HG03442 (cell line): ENCODE data around the gene RPL28.

Experiments
- ATAC-seq: cut with Tn5 transposase; IDR thresholded peaks from one replicate; pipeline ENCODE4 v1.9.1; 2021; ENCODE audit warnings: mild to moderate bottlenecking, moderate library complexity; ENCODE audit not compliant: unreplicated experiment

The RPL28 gene

DNA sequence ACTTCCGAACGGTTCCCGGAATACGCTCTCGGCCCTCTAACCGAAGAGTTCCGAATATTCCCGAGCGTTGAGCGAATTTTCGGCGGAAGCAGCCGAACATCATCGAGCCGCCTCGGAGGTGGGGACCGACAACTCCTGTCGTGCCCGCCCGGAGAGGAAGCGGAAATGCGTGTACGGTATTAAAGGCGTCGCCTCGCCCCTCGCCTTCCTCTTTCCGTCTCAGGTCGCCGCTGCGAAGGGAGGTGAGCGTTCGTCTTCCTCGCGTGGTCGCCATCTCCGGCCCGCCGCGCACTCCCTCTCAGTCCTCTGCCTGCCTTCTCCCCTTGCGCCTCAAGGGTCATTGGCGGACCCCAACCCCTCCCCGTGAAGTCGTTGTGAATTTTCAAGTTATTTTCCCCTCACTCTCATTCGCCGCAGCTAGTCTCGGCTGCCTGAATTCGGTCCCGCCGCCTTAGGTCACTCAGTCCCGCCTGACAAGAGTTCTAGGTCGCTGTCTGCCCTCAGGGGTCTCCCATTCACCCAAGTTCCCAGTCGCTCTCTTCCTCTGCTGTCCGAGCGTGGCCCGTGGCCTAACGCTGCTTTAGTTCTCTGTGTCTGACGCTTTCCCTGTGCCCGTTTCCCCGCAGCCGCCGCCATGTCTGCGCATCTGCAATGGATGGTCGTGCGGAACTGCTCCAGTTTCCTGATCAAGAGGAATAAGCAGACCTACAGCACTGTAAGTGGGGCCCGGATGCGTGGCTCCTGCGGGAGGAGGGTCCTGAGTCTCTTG lies at the start of gene RPL28:
Gene RPL28 (plus strand): TSS at position 209 of the 769 bp plus-strand sequence. CDS start 426 bp downstream, at position 635.
- ATAC-seq: peak; percentile 64

DNA sequence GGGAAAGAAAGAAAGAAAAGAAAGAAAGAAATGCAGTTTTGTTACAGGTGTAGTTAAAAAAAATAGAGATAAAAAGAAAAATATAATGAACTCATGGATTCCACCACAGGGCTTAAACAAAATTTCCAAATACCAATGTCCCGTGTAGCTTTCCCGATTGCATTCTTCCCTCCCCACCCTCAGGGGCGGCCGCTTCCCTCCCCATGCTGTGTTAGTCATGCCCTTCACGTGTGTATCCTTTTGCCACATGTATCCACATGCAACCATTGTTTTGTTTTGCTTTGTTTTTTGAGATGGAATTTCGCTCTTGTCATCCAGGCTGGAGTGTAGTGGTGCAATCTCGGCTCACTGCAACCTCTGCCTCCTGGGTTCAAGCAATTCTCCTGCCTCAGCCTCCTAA lies 49.6 kb upstream of the RPL28 start:
- no peak for ATAC-seq

DNA sequence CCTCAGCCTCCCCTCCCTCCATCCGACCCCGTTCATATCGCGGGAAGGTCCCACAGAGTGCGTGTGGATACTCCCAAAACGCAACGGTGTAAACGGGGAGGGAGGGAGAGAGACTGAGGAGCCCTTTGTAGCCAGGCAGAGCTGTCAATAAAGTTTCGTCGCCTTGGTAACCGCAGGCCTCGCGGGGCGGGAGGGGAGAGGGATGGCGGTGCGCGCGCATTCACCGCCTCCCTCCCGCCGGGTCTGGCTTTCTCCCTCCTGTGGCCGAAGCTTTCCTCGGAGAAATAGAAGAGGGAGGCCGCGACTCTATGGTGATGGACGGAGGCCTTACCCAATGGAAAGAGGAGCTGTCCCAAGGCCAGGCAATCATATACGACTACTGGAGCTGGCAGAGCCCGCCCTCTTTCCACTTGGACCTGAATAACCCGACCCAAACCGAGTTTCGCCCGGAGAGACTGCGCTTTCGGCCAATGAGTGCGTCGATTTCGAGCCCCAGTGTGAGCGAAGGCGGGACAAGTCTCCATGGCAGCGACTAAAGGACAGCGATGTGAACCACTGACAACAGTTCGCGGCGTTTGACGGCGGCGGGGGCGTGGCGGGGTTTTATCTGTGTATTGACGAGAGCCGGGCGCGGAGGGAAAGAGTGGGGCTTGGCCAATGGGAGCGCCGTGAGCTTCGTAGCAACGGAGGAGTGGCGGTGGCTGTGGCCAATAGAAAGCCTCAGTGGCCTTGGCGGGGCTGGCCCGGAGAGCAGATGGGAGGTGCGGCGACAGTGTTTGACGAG lies 46.4 kb upstream of the RPL28 start, which contains the start of gene KMT5C:
Gene KMT5C (plus strand): TSS at position 772 of the 784 bp plus-strand sequence. CDS start 2,061 bp downstream, outside the sequence.
- peak; percentile 78 for ATAC-seq

DNA sequence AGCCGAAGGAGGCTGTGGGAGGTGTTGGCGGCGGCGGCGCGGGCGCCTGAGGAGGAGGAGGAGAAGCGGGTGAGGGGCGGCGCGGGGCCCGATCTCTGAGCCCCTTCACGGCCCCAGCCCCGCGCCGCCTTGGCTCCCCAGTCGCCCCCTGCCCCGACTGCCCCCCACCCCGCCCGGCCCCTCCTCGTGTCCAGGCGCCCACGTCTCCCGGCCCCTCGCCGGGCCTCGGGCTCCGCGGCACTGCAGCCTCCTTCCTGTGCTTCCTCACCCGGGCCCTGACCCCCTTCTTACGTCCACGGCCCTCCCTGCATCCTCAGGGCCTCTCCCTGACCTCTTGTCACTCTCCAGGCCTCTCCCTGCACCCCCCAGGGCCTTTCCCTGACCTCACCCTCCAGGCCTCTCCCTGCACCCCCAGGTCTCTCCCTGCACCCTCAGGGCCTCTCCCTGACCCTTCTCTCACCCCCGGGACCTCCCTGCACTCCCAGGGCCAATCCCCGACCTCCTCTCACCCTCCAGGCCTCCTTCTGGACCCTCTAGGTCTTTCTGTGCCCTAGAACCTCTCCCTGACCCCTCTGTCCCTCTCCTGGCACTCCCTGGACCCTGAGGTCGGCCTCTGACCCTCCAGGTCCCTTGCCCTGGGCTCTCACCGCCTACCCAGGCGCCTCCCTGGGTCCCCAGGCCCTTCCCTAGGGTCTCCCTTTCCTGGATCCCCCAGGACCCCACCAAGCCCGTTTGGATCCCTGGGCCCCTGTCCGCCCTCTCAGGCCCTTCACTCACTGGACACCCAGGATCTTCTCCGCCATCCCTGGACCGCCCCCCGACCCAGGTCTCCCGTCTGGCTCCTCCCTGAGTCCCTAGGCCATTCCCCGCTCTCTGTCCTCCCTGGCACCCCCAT lies 45.6 kb upstream of the RPL28 start:
- no peak for ATAC-seq

DNA sequence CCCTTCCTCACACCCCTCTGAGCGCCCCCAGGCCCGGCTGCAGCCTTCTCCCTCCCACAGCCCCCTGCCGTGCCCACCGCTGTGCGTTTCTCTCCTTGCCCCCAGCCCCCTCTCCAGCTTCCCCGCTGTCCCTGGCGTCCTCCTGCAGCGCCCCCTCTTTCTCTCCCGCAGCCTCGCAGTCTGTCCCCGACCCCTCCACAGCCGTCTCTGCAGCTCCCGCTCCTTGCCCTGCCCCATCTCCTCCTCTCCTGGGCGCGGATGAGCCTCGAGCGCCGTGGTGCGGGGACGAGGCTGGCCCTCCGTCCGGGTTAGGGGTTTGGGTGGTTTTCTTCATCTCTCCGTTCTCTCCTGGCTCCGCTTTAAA lies 45.0 kb upstream of the RPL28 start:
- ATAC-seq: no peak

DNA sequence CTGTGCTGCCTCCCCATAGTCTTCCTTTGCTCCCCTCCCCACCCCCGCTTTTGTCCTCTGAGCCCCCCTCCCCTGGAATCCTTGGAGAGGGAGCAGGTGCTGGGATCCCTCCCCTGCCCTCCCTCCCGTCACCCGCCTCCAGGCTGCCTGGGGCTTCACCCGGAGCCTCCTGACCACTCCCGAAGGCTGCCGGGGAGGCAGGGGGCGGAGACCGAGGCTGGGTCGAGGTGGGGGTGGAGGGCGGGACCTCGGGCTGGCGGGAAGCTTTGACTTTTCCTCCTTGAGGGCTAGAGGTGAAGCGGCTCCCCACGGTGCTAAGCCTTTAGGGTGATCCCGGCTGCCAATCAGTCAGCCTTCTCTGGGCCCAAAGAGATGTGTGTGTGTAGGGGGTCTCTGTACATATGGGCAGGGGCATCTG lies 44.6 kb upstream of the RPL28 start:
- ATAC-seq: no peak

DNA sequence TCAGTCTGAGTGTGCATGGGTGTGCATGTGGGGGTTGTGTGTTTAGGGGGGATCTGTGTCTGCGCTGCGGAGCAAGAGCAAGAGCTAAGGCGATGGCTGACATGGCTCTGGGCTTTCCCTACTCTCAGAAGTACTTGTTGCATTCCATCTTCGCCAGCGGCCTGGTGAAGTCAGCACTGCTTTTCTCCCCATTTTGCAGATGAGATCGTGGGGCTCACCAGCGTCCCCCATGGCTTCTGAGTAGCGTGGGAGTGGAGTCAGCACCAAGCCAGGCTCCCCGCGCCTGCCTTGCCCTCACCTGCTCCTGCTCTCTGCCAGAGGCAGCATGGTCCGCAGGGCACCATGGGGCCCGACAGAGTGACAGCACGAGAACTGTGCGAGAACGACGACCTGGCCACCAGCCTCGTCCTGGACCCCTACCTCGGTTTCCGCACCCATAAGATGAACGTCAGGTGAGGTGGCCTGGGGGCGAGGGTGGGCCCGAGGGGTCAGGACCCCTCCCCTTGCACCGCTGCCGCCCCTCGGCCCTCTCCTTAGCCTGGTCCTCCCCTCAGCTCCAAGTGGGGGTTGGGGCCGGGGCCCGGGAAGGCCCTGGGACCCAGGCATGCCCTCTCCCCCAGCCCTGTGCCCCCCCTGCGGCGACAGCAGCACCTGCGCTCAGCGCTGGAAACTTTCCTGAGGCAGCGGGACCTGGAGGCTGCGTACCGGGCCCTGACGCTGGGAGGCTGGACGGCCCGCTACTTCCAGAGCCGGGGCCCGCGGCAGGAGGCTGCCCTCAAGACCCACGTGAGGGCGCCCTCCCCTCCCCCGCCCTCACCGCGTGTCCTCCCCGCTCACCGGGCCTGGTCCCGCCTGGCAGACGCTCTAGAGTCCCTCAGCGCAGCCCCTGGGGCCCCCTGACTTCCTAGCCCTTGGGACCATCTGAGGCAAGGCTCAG lies 43.9 kb upstream of the RPL28 start:
- ATAC-seq: no peak

DNA sequence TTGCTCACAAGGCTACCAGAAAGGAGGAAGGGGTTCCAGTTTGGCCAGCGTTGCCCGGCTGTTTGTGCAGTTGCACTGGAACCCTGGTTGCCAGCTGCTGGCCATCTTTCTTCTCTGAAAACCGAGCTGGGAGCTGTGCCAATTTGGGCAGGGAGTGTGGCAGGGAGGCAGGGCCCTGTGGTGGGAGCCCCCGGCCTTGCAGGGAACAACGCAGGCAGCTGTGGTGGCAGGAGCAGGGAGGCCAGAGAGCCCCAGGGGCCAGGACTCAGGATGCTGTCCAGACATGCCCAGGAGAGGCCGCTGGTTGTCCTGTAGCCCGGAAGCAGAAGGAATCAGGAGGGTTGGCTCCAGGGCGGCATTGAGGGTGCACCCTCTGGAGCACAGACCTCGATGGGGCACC lies 41.3 kb upstream of the RPL28 start:
- ATAC-seq: no peak

DNA sequence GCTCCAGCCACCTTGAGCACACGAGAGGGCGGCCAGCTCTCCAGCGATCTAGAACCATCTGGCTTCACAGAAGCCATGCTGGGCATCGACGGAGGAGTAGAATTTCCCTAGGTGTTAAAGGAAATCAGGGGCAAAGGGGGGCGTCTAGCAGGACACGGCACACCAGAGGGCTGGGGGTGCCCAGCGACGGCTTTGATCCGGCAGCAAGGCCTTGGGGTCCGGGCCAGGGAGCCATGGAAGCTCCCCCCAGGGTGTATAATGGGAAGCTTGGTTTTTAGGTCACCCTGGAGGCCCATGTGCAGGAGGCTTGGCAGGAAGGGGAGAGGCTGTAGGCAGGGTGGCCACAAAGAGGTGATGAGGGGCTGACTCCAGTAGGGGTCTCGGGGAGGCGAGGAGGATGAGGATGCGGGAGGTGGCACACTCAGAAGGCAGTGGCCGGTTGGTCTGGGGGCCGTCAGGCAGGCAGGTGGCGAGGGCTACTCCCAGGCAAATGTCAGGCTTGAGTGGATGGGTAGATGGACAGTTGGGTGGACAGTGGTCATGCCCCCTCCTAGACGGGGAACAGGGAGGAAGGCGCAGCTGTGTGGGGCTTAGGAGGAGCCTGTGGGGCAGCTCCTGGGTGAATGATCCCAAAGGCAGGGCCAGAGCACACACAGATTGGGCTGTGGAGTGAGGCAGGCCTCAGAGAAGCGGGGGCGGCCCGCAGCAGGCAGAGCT lies 40.5 kb upstream of the RPL28 start:
- no peak for ATAC-seq

DNA sequence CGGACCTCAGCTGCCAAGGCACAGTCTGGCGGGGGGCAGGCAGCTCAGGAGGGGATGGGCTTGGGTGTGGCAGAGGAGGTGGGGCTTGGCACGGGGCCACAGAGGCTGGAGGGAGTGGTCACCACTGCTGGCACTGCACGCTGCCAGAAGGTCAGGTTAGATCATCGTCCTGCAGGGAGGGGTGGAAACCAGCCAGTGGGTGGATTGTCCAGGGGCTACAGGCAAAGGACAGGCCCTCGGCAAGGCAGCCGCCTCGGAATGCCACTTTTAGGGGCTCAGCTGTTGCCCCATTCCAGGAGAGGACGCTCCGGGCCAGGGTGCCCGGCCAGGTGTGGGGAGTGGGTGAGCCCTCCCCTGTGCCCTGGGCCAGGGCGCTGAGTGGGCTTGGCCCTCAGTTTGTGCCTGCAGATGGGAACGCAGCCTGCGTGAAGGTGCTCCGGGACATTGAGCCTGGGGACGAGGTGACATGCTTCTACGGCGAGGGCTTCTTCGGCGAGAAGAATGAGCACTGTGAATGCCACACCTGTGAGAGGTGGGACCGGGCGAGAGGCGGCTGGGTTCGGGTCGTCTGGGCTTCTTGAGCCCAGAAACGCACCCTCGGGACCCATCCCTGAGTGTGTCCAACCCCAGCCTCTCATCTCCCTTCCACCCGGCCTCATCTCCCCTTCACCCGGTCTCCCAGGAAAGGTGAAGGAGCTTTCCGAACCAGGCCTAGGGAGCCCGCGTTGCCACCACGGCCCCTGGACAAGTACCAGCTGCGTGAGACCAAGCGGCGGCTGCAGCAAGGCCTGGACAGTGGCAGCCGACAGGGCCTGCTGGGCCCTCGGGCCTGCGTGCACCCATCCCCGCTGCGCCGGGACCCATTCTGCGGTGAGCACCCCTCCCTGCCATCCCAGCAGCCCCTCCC lies 39.7 kb upstream of the RPL28 start:
- ATAC-seq: no peak

DNA sequence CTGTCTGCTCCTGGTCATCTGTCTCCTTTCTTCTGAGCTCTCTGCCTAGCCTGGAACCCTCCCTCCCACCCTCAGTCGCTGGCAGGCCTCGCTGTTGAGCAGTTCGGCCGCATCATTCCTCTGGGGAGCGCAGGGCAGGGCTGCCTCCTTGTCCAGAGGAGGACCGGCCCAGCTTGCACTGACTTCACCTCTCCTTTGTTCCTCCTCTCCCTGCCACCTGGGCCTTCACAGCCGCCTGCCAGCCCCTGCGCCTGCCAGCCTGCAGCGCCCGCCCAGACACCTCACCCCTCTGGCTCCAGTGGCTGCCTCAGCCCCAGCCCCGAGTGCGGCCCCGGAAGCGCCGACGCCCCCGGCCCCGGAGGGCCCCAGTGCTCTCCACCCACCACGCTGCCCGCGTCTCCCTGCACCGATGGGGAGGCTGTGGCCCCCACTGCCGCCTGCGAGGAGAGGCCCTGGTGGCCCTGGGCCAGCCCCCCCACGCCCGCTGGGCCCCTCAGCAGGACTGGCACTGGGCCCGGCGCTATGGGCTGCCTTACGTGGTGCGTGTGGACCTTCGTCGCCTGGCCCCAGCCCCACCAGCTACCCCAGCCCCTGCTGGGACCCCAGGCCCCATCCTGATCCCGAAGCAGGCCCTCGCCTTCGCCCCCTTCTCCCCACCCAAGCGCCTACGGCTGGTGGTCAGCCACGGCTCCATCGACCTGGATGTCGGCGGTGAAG lies 38.8 kb upstream of the RPL28 start:
- ATAC-seq: no peak

DNA sequence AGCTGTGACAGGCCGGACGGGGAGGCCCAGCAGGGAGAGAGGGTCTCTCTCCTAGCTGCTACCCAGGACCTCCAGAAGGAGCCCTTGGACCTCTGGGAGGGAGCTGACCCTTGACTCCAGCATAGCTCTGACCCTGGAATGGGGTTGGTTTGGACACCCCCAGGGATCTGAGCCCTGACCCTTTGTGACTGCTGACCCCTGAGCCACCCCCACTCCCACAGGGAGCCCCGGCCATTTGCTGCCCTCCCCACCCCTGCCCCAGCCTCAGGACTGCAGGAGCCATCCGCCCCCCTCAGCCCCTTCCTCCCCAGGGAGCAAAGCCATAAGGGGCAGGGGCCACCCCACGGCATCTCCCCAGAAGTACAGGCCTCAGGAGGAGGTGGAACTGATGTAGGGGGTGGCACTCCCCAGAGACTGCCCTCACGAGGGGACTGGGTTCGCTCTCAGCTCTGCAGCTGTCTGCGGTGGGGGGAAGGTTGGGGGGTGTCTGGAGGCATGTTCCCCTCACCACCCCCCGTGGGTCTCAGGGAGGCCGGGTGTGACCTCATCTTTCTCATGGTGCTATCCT lies 38.2 kb upstream of the RPL28 start:
- ATAC-seq: no peak

DNA sequence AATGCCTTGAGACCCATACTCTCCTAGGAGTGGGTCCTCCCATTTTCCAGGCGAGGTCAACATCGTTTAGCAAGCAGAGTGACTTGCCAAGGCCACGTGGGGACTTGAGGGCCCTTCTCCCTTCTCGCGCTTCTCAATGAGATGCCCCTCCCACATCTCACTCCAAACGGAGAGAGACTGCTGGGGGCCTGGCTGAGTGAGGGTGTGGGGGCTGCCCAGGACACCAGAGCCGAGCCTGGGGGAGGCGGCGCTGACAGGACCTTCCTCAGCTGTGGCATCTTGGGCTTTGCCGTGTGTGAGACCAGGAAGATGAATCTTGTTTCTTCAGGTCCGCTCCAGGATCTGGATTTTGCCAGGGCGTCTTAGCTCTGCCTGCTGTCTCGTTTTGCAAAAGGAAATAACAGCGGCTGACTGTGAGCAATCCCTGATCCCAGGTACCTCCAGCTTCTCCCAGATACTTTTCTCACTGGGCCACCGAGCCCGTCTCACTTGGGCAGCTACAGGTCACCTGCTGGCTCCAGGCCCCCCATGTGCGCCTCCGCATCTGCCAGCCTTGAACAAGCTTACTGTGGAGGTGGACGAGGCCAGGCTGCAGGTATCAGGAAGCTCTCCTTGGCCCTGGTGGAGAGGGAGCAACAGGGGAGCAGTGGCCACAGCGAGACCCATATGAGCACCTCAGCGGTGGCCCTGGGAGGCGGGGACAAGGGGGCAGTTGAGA lies 37.3 kb upstream of the RPL28 start:
- no peak for ATAC-seq

DNA sequence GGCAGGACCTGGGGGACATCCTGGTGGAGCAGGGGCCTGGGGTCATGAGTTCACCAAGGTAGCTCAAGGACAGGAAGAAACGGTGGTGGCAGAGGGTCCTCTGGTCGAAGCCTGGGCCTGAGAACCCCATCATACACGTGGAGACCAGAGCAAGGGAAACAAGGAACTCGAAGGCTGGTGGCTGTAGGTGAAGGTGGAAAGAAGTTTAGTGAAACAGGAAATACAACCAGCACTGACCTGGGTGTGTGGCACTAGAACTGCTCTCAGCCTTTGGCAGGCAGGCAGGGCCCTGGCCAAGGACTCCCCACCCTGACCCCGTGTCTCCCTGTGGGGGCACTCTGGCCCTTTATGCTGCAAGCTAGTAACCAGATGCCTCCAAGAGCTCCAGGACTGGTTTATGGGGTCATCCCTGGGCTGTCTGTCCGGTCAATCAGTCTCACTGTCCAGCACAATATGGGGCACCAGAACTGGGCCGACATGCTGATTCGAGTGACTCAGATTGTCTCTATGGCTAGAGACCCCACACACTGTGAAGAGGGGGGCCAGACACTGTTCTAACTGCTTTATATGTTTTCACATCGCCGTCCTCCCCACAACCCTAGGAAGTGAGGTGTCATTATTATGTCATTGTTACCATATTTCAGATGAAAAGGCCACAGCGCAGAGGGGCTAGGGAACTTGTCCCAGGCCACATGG lies 35.0 kb upstream of the RPL28 start:
- no peak for ATAC-seq

DNA sequence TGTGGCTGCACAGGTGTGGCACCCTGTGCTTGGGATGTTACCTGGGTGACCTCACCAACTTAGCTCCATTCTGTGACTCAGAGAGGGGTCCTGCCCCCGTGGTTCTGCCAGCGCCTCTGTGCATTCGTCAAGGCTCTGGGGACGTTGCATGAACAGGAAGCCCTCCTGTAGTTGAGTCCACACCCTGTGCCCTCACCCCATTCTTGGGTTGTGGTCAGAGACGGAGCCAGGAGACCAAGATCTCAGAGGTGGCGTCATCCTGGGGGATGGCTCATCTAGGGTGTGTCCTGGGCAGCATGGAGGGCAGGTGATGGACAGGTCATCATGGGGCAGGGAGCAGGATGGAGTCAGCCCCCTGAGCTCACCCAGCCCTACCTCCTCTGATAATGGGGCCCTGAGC lies 33.7 kb upstream of the RPL28 start:
- ATAC-seq: no peak

DNA sequence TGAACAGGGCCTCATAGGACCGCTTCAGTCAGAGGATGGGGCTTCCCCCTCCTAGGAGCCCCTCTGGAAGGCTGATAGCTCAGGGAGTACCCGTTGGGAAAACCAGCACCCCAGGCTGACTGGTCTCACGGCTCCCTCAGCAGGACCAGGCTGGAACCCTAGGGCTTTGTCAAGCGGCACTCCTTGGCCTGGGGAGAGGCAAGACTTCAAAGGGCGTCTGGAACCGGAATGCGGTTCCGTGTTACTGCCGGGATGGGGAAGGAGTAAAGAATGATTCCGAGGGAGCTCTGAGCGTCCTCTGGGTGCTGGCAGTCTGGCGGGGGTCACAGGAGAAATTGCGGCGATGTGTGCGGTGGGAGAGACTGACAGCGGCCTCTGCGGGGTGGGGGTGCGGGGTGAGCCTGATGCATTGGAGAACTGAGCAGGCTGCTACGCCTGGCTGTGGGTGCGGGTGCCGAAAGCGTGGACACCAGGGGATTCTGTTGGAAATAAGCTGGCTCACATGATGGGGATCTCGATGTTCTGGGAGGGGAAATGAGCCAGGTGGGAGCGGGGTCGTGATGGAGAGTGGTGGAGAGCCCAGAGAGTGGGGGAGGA lies 33.1 kb upstream of the RPL28 start:
- ATAC-seq: no peak
